Endothelial cell of umbilical vein (primary cell): Measurements from ENCODE around the gene SHROOM2.

Experiments used
- EZH2 ChIP-seq: IDR thresholded peaks from 2 replicates; pipeline ENCODE4 v1.6.1; 2012; ENCODE audit warnings: borderline replicate concordance, low read depth, mild to moderate bottlenecking, moderate library complexity, low read length, inconsistent platforms; ENCODE audit not compliant: severe bottlenecking
- JUN ChIP-seq: IDR thresholded peaks from 2 replicates; pipeline ENCODE4 v1.6.1; 2011; ENCODE audit warnings: borderline replicate concordance, low read depth; ENCODE audit not compliant: insufficient read length, insufficient read depth
- MYC ChIP-seq: IDR thresholded peaks from one replicate; pipeline ENCODE4 v1.6.1; 2011; ENCODE audit warnings: mild to moderate bottlenecking, low read depth, low read length
- POLR2A ChIP-seq: IDR thresholded peaks from 2 replicates; pipeline ENCODE4 v1.6.1; 2012; ENCODE audit warnings: low read depth, mild to moderate bottlenecking, control low read depth, low read length
- POLR2AphosphoS5 ChIP-seq: IDR thresholded peaks from 2 replicates; pipeline ENCODE4 v1.6.1; 2012; ENCODE audit warnings: low read depth, mild to moderate bottlenecking, control low read depth, low read length, moderate library complexity; ENCODE audit not compliant: insufficient read depth
- TF ChIP-seq, protein P1 (sequence below), 2 donors: IDR thresholded peaks; 1 replicate in 1 of 2; 2 replicates in 1 of 2; pipeline ENCODE4 v1.5.1; 2011; ENCODE audit warnings: low read length in 2 of 2, mild to moderate bottlenecking in 2 of 2, moderate library complexity in 2 of 2, control low read depth in 1 of 2, inconsistent platforms in 1 of 2, low read depth in 1 of 2; ENCODE audit not compliant: insufficient read depth in 1 of 2; ENCODE audit errors: extremely low read depth in 1 of 2
- TF ChIP-seq, protein P2 (sequence below): IDR thresholded peaks from 2 replicates; pipeline ENCODE4 v1.6.1; 2011; ENCODE audit not compliant: insufficient read depth, insufficient read length

DNA sequence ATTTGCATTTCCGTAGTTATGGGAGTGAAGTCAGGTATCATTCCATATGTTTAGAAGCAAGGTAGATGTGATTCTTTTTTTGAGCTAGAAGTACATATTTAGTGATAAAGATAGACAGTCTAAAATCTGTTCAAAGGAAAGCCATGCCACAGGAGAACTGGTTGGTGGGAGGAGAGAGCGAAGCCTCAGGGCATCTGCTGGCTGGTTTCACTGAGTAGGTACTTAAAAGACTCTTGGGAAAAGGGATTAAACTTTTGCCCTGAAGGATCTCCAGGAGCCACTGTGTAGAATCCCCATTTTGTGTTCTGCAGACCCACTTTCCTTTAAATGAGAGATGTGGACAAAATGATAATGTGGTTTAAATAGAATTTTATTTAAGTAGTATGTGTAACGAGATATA is 89.6 kb downstream of the SHROOM2 start:
- TF ChIP-seq, protein P1, sequence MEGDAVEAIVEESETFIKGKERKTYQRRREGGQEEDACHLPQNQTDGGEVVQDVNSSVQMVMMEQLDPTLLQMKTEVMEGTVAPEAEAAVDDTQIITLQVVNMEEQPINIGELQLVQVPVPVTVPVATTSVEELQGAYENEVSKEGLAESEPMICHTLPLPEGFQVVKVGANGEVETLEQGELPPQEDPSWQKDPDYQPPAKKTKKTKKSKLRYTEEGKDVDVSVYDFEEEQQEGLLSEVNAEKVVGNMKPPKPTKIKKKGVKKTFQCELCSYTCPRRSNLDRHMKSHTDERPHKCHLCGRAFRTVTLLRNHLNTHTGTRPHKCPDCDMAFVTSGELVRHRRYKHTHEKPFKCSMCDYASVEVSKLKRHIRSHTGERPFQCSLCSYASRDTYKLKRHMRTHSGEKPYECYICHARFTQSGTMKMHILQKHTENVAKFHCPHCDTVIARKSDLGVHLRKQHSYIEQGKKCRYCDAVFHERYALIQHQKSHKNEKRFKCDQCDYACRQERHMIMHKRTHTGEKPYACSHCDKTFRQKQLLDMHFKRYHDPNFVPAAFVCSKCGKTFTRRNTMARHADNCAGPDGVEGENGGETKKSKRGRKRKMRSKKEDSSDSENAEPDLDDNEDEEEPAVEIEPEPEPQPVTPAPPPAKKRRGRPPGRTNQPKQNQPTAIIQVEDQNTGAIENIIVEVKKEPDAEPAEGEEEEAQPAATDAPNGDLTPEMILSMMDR (IDR thresholded peaks at IDR 0.05; ENCODE audit: extremely low read depth in 1 of 2, insufficient read depth in 1 of 2, low read depth in 1 of 2, low read length in 2 of 2), result no peak
- no peak for TF ChIP-seq POLR2AphosphoS5
- TF ChIP-seq POLR2A, result no peak
- TF ChIP-seq, protein P2, sequence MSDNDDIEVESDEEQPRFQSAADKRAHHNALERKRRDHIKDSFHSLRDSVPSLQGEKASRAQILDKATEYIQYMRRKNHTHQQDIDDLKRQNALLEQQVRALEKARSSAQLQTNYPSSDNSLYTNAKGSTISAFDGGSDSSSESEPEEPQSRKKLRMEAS, result no peak
- TF ChIP-seq EZH2, result no peak
- TF ChIP-seq MYC, result no peak
- TF ChIP-seq JUN, result no peak
